Activated T-helper 2 cell treated with anti-CD3 and anti-CD28 coated beads, Interferon-gamma antibody, Interleukin-2, Interleukin-4, amounts not matched to agents 10 μg/mL and 5 μg/mL and 100 μg/mL, durations not matched to agents 14 hours and 24 hours and 36 hours (primary cell): ENCODE results near the gene RBL2. TPM values are rescaled to one million over a fixed set of nuclear protein-coding genes. Genes with fewer than 3 reads are reported as not detected.

Experiments used
- DNase-seq: peaks from one replicate; pipeline ENCODE4 v3.0.0; 2021; ENCODE audit warnings: low spot score
- H3K27ac Mint-ChIP-seq: one replicate; pipeline ENCODE4 v1.8.0; 2021; ENCODE audit warnings: mixed read lengths
- H3K27me3 Mint-ChIP-seq: one replicate; pipeline ENCODE4 v1.8.0; 2021; ENCODE audit warnings: low read depth, mixed read lengths
- H3K36me3 Mint-ChIP-seq: one replicate; pipeline ENCODE4 v1.8.0; 2021; ENCODE audit warnings: low read depth, mixed read lengths
- H3K4me1 Mint-ChIP-seq: one replicate; pipeline ENCODE4 v1.8.0; 2021; ENCODE audit warnings: low read depth, mixed read lengths
- H3K4me3 Mint-ChIP-seq: one replicate; pipeline ENCODE4 v1.8.0; 2021; ENCODE audit warnings: low read depth, mild to moderate bottlenecking, moderate library complexity, mixed read lengths
- H3K9me3 Mint-ChIP-seq: one replicate; pipeline ENCODE4 v1.8.0; 2021; ENCODE audit warnings: mixed read lengths
- intact Hi-C: fragments of 100-400 bp; cut with micrococcal nuclease; formaldehyde crosslinking; loops from one replicate; pipeline ENCODE4 v1.15.1; 2023
- total RNA-seq: library from RNA; stranded (reverse); gene quantifications from 2 replicates; pipeline ENCODE4 v1.2.3, GENCODE V29; 2022

Gene RBL2
- total RNA-seq, 1 donor from 2014 or later = 69.5 TPM

- no peaks in the 10 kb centered on the region for H3K27me3 Mint-ChIP-seq
- peak overlapping the region; percentile 55 for H3K4me3 Mint-ChIP-seq
- H3K9me3 Mint-ChIP-seq = no peaks in the 10 kb centered on the region
- peak overlapping the region; percentile 88 for H3K27ac Mint-ChIP-seq
- intact Hi-C loops = loop anchor here (1.0 to 10.0 kb wide), 4 partner anchors 46 to 403 kb away; partner anchors contain the start of genes AKTIP, CHD9 and CHD9NB
- peak; percentile 81 for DNase-seq
- peaks cover 78% of the 10 kb centered on the region for H3K4me1 Mint-ChIP-seq
- H3K36me3 Mint-ChIP-seq = peaks cover 77% of the 10 kb centered on the region
These were observed 23.4 kb downstream of the RBL2 start for GRCh38 chr16:53457670-53458069.

- Mint-ChIP-seq H3K4me3 (peak overlapping the region; percentile 11), H3K9me3 (no peaks in the 10 kb centered on the region), H3K27me3 (no peaks in the 10 kb centered on the region), H3K27ac (peak overlapping the region; percentile 72), H3K36me3 (peaks cover 77% of the 10 kb centered on the region), H3K4me1 (peaks cover 71% of the 10 kb centered on the region)
- intact Hi-C loops = loop anchor here (1.0 to 10.0 kb wide), 3 partner anchors 45 to 404 kb away; partner anchors contain the start of genes AKTIP, CHD9 and CHD9NB
- no peak for DNase-seq
These were observed 24.4 kb downstream of the RBL2 start for GRCh38 chr16:53458635-53459034.

- Mint-ChIP-seq H3K36me3 (peaks cover 64% of the 10 kb centered on the region), H3K27ac (no peak overlapping the region), H3K4me3 (no peak overlapping the region), H3K9me3 (no peaks in the 10 kb centered on the region), H3K27me3 (no peaks in the 10 kb centered on the region), H3K4me1 (peaks cover 24% of the 10 kb centered on the region)
- DNase-seq = no peak
- intact Hi-C loops = no loop called here
These were observed 31.5 kb downstream of the RBL2 start for GRCh38 chr16:53465606-53466280.

GRCh38 chr16:53476867-53477266 is 42.6 kb downstream of the RBL2 start:
- H3K4me1 Mint-ChIP-seq = peaks cover 30% of the 10 kb centered on the region
- no peaks in the 10 kb centered on the region for H3K27me3 Mint-ChIP-seq
- peak overlapping the region; percentile 64 for H3K27ac Mint-ChIP-seq
- no peak for DNase-seq
- H3K36me3 Mint-ChIP-seq = peaks cover 95% of the 10 kb centered on the region
- peaks cover 6% of the 10 kb centered on the region for H3K9me3 Mint-ChIP-seq
- H3K4me3 Mint-ChIP-seq = no peak overlapping the region
- intact Hi-C loops = loop anchor here (2.0 kb wide), 1 partner anchor 22 kb away; no protein-coding TSS in a partner anchor

- Mint-ChIP-seq H3K27me3 (no peaks in the 10 kb centered on the region), H3K27ac (no peak overlapping the region), H3K4me1 (peaks cover 29% of the 10 kb centered on the region), H3K9me3 (peaks cover 7% of the 10 kb centered on the region), H3K36me3 (peaks cover 95% of the 10 kb centered on the region), H3K4me3 (no peak overlapping the region)
- no peak for DNase-seq
- intact Hi-C loops = no loop called here
These were observed 44.7 kb downstream of the RBL2 start for GRCh38 chr16:53478965-53479364.

- Mint-ChIP-seq H3K4me3 (no peak overlapping the region), H3K27ac (no peak overlapping the region), H3K27me3 (no peaks in the 10 kb centered on the region), H3K4me1 (peaks cover 23% of the 10 kb centered on the region), H3K9me3 (peaks cover 21% of the 10 kb centered on the region), H3K36me3 (peaks cover 99% of the 10 kb centered on the region)
- intact Hi-C loops = no loop called here
- no peak for DNase-seq
These were observed 46.1 kb downstream of the RBL2 start for GRCh38 chr16:53480394-53480793.

GRCh38 chr16:53482123-53482522 is 47.9 kb downstream of the RBL2 start:
- H3K36me3 Mint-ChIP-seq = peaks cover 100% of the 10 kb centered on the region

GRCh38 chr16:53484542-53484941 is 50.3 kb downstream of the RBL2 start:
- no peak overlapping the region for H3K27ac Mint-ChIP-seq
- H3K4me1 Mint-ChIP-seq = peaks cover 9% of the 10 kb centered on the region
- no peaks in the 10 kb centered on the region for H3K27me3 Mint-ChIP-seq
- H3K4me3 Mint-ChIP-seq = no peak overlapping the region
- H3K36me3 Mint-ChIP-seq = peaks cover 97% of the 10 kb centered on the region
- peaks cover 37% of the 10 kb centered on the region for H3K9me3 Mint-ChIP-seq
- intact Hi-C loops = no loop called here
- no peak for DNase-seq

More at GRCh38 chr16:53482123-53482522, 47.9 kb downstream of the RBL2 start:
- Mint-ChIP-seq H3K4me3 (no peak overlapping the region), H3K27me3 (no peaks in the 10 kb centered on the region), H3K4me1 (peaks cover 11% of the 10 kb centered on the region), H3K9me3 (peaks cover 38% of the 10 kb centered on the region), H3K27ac (no peak overlapping the region)
- DNase-seq = no peak
- intact Hi-C loops = no loop called here

- peaks cover 6% of the 10 kb centered on the region for H3K4me1 Mint-ChIP-seq
- intact Hi-C loops = no loop called here
- DNase-seq = no peak
- H3K27ac Mint-ChIP-seq = no peak overlapping the region
- peaks cover 95% of the 10 kb centered on the region for H3K36me3 Mint-ChIP-seq
- no peaks in the 10 kb centered on the region for H3K27me3 Mint-ChIP-seq
- H3K4me3 Mint-ChIP-seq = no peak overlapping the region
- H3K9me3 Mint-ChIP-seq = peaks cover 37% of the 10 kb centered on the region
These were observed 52.0 kb downstream of the RBL2 start for GRCh38 chr16:53486230-53486629.

GRCh38 chr16:53489755-53490154 is 55.5 kb downstream of the RBL2 start:
- intact Hi-C loops = no loop called here
- Mint-ChIP-seq H3K27me3 (no peaks in the 10 kb centered on the region), H3K36me3 (peaks cover 89% of the 10 kb centered on the region), H3K9me3 (peaks cover 28% of the 10 kb centered on the region), H3K27ac (no peak overlapping the region), H3K4me1 (peaks cover 4% of the 10 kb centered on the region), H3K4me3 (no peak overlapping the region)
- DNase-seq = no peak

GRCh38 chr16:53492503-53492902 is 58.2 kb downstream of the RBL2 start:
- peaks cover 8% of the 10 kb centered on the region for H3K4me1 Mint-ChIP-seq
- no peak overlapping the region for H3K4me3 Mint-ChIP-seq
- peaks cover 87% of the 10 kb centered on the region for H3K36me3 Mint-ChIP-seq
- DNase-seq = no peak
- H3K27ac Mint-ChIP-seq = peak overlapping the region; percentile 22
- H3K9me3 Mint-ChIP-seq = peaks cover under 1% of the 10 kb centered on the region
- intact Hi-C loops = no loop called here
- H3K27me3 Mint-ChIP-seq = no peaks in the 10 kb centered on the region

GRCh38 chr16:53494636-53495035 is 60.4 kb downstream of the RBL2 start:
- Mint-ChIP-seq H3K27me3 (no peaks in the 10 kb centered on the region), H3K27ac (no peak overlapping the region), H3K9me3 (no peaks in the 10 kb centered on the region), H3K4me1 (peaks cover 15% of the 10 kb centered on the region), H3K4me3 (no peak overlapping the region), H3K36me3 (peaks cover 85% of the 10 kb centered on the region)
- no peak for DNase-seq
- intact Hi-C loops = no loop called here

- Mint-ChIP-seq H3K27me3 (no peaks in the 10 kb centered on the region), H3K36me3 (peaks cover 84% of the 10 kb centered on the region), H3K27ac (no peak overlapping the region), H3K4me1 (peaks cover 19% of the 10 kb centered on the region), H3K9me3 (no peaks in the 10 kb centered on the region), H3K4me3 (no peak overlapping the region)
- intact Hi-C loops = no loop called here
- no peak for DNase-seq
These were observed 61.1 kb downstream of the RBL2 start for GRCh38 chr16:53495325-53495724.
